Mesendoderm (in vitro differentiated cells): ENCODE measurements around the gene COBL.

Experiments used
- DNase-seq: peaks from one replicate; pipeline ENCODE4 v3.0.0; 2013
- H2AK5ac ChIP-seq: 2 replicates; pipeline ENCODE4 v1.6.1; 2013; ENCODE audit warnings: low read length, inconsistent platforms
- H2BK120ac ChIP-seq: 2 replicates; pipeline ENCODE4 v1.6.1; 2013; ENCODE audit warnings: low read depth, mild to moderate bottlenecking, low read length, moderate library complexity, mixed read lengths
- H2BK15ac ChIP-seq: replicated peaks from 2 replicates; pipeline ENCODE4 v1.6.1; 2013; ENCODE audit warnings: low read depth, mild to moderate bottlenecking, moderate library complexity
- H2BK5ac ChIP-seq: 2 replicates; pipeline ENCODE4 v1.6.1; 2013; ENCODE audit warnings: low read length, inconsistent platforms
- H3K18ac ChIP-seq: 2 replicates; pipeline ENCODE4 v1.6.1; 2013; ENCODE audit warnings: mild to moderate bottlenecking, low read length, mixed read lengths
- H3K23ac ChIP-seq: one replicate; pipeline ENCODE4 v1.6.1; 2013; ENCODE audit warnings: low read length
- H3K27ac ChIP-seq: 2 replicates; pipeline ENCODE4 v1.5.1; 2013; ENCODE audit warnings: low read depth, mild to moderate bottlenecking, inconsistent platforms, low read length, moderate library complexity
- H3K27me3 ChIP-seq: 2 replicates; pipeline ENCODE4 v1.6.1; 2013; ENCODE audit warnings: low read length, control low read depth, mild to moderate bottlenecking, inconsistent platforms; ENCODE audit not compliant: insufficient read depth, poor library complexity
- H3K36me3 ChIP-seq: 2 replicates; pipeline ENCODE4 v1.6.1; 2013; ENCODE audit warnings: low read length, inconsistent platforms; ENCODE audit not compliant: control insufficient read depth, insufficient read depth
- H3K4ac ChIP-seq: one replicate; pipeline ENCODE4 v1.6.1; 2013; ENCODE audit warnings: low read depth, mild to moderate bottlenecking, low read length, moderate library complexity
- H3K4me1 ChIP-seq: 2 replicates; pipeline ENCODE4 v1.6.1; 2013; ENCODE audit warnings: low read depth, low read length, inconsistent platforms; ENCODE audit not compliant: control insufficient read depth
- H3K4me2 ChIP-seq: 2 replicates; pipeline ENCODE4 v1.6.1; 2013; ENCODE audit warnings: low read length
- H3K4me3 ChIP-seq: 2 replicates; pipeline ENCODE4 v1.5.1; 2013; ENCODE audit warnings: mild to moderate bottlenecking, low read length
- H3K56ac ChIP-seq: one replicate; pipeline ENCODE4 v1.6.1; 2013; ENCODE audit warnings: low read length
- H3K79me1 ChIP-seq: 2 replicates; pipeline ENCODE4 v1.6.1; 2013; ENCODE audit warnings: low read length, inconsistent platforms
- H3K79me2 ChIP-seq: 2 replicates; pipeline ENCODE4 v1.6.1; 2013; ENCODE audit warnings: mild to moderate bottlenecking, low read length; ENCODE audit not compliant: control insufficient read depth, insufficient read depth
- H3K9ac ChIP-seq: 2 replicates; pipeline ENCODE4 v1.6.1; 2013; ENCODE audit warnings: low read length, inconsistent platforms
- H4K5ac ChIP-seq: one replicate; pipeline ENCODE4 v1.6.1; 2013; ENCODE audit warnings: low read length
- H4K8ac ChIP-seq: one replicate; pipeline ENCODE4 v1.6.1; 2013; ENCODE audit warnings: low read depth, mild to moderate bottlenecking, control low read depth, low read length, moderate library complexity
- WGBS: extraction: QIAGEN DNeasy Blood & Tissue Kit; methylation state at CpG from one replicate; pipeline ENCODE4 v1.1.7; 2013; ENCODE audit warnings: low lambda C conversion rate, missing lambda C conversion rate; ENCODE audit not compliant: insufficient coverage; ENCODE audit errors: extremely low coverage; 5-methylcytosine and 5-hydroxymethylcytosine counted together

The COBL gene

GRCh38 chr7:51324206-51324898 lies 7.7 kb upstream of the COBL start:
- DNase-seq = no peak
- no peak overlapping the region for H3K4me2 ChIP-seq
- H3K56ac ChIP-seq = no peak overlapping the region
- no peak overlapping the region for H3K4ac ChIP-seq
- no peak overlapping the region for H4K5ac ChIP-seq
- H4K8ac ChIP-seq = no peak overlapping the region
- H2AK5ac ChIP-seq = no peak overlapping the region
- H3K9ac ChIP-seq = no peak overlapping the region
- H2BK120ac ChIP-seq = no peak overlapping the region
- no peaks in the 10 kb centered on the region for H3K79me1 ChIP-seq
- no peak overlapping the region for H2BK5ac ChIP-seq
- no peaks in the 10 kb centered on the region for H3K27me3 ChIP-seq
- H3K36me3 ChIP-seq = no peaks in the 10 kb centered on the region
- no CpG with 5 or more reads among the region's 11 CpGs for WGBS
- no peak overlapping the region for H3K27ac ChIP-seq
- no peak overlapping the region for H3K4me3 ChIP-seq
- no peak overlapping the region for H2BK15ac ChIP-seq
- peaks cover 8% of the 10 kb centered on the region for H3K4me1 ChIP-seq
- no peak overlapping the region for H3K18ac ChIP-seq
- H3K23ac ChIP-seq = no peak overlapping the region
- no peaks in the 10 kb centered on the region for H3K79me2 ChIP-seq

- no peak for DNase-seq
- Histone ChIP-seq H3K4ac (no peak overlapping the region), H4K8ac (no peak overlapping the region), H3K79me2 (no peaks in the 10 kb centered on the region), H3K4me1 (peaks cover 6% of the 10 kb centered on the region), H3K56ac (no peak overlapping the region), H3K36me3 (no peaks in the 10 kb centered on the region), H3K27me3 (no peaks in the 10 kb centered on the region), H3K4me3 (no peak overlapping the region), H3K4me2 (no peak overlapping the region), H3K23ac (no peak overlapping the region), H3K27ac (no peak overlapping the region), H2BK15ac (no peak overlapping the region), H2AK5ac (no peak overlapping the region), H3K79me1 (no peaks in the 10 kb centered on the region), H3K18ac (no peak overlapping the region), H3K9ac (no peak overlapping the region), H2BK5ac (no peak overlapping the region), H4K5ac (no peak overlapping the region), H2BK120ac (no peak overlapping the region)
- no CpG with 5 or more reads among the region's 11 CpGs for WGBS
These were observed 5.4 kb upstream of the COBL start for GRCh38 chr7:51321961-51322515.

- no peaks in the 10 kb centered on the region for H3K4me1 ChIP-seq
- no peak overlapping the region for H4K5ac ChIP-seq
- H3K27me3 ChIP-seq = peaks cover 7% of the 10 kb centered on the region
- H3K56ac ChIP-seq = no peak overlapping the region
- H3K9ac ChIP-seq = no peak overlapping the region
- H3K36me3 ChIP-seq = no peaks in the 10 kb centered on the region
- H2BK120ac ChIP-seq = no peak overlapping the region
- no peak overlapping the region for H3K4me2 ChIP-seq
- no peak overlapping the region for H3K4ac ChIP-seq
- no CpG with 5 or more reads among the region's 6 CpGs for WGBS
- H2BK5ac ChIP-seq = no peak overlapping the region
- H3K18ac ChIP-seq = no peak overlapping the region
- no peak overlapping the region for H2AK5ac ChIP-seq
- H3K79me2 ChIP-seq = no peaks in the 10 kb centered on the region
- H3K27ac ChIP-seq = no peak overlapping the region
- H3K79me1 ChIP-seq = no peaks in the 10 kb centered on the region
- H2BK15ac ChIP-seq = no peak overlapping the region
- no peak for DNase-seq
- no peak overlapping the region for H4K8ac ChIP-seq
- no peak overlapping the region for H3K4me3 ChIP-seq
- H3K23ac ChIP-seq = no peak overlapping the region
These were observed 2.4 kb upstream of the COBL start for GRCh38 chr7:51318886-51319579.

- Histone ChIP-seq H3K23ac (no peak overlapping the region), H3K4ac (no peak overlapping the region), H3K4me3 (no peak overlapping the region), H3K36me3 (no peaks in the 10 kb centered on the region), H4K8ac (no peak overlapping the region), H2BK5ac (no peak overlapping the region), H4K5ac (no peak overlapping the region), H2BK120ac (no peak overlapping the region), H3K18ac (no peak overlapping the region), H3K79me2 (no peaks in the 10 kb centered on the region), H3K4me2 (no peak overlapping the region), H2AK5ac (no peak overlapping the region), H3K56ac (no peak overlapping the region), H3K27ac (no peak overlapping the region), H3K79me1 (no peaks in the 10 kb centered on the region), H3K4me1 (no peaks in the 10 kb centered on the region), H3K27me3 (peaks cover 7% of the 10 kb centered on the region), H3K9ac (no peak overlapping the region), H2BK15ac (no peak overlapping the region)
- no peak for DNase-seq
- WGBS = no CpG with 5 or more reads among the region's 9 CpGs
These were observed 1.4 kb upstream of the COBL start for GRCh38 chr7:51318001-51318400.

GRCh38 chr7:51317582-51317910 lies 937 bp upstream of the COBL start:
- Histone ChIP-seq H4K5ac (no peak overlapping the region), H3K23ac (no peak overlapping the region), H3K4ac (no peak overlapping the region), H2BK15ac (no peak overlapping the region), H3K4me3 (no peak overlapping the region), H3K36me3 (no peaks in the 10 kb centered on the region), H2AK5ac (no peak overlapping the region), H3K27ac (no peak overlapping the region), H3K79me1 (no peaks in the 10 kb centered on the region), H2BK120ac (no peak overlapping the region), H2BK5ac (no peak overlapping the region), H3K56ac (no peak overlapping the region), H3K18ac (no peak overlapping the region), H3K4me2 (peak overlapping the region; percentile 88), H3K27me3 (peaks cover 7% of the 10 kb centered on the region), H3K79me2 (no peaks in the 10 kb centered on the region), H4K8ac (no peak overlapping the region), H3K9ac (no peak overlapping the region), H3K4me1 (no peaks in the 10 kb centered on the region)
- no peak for DNase-seq
- no CpG with 5 or more reads among the region's 8 CpGs for WGBS
